Hematopoietic multipotent progenitor cell treated with erythropoietin and hydrocortisone succinate and interleukin-3 and kit ligand, for 8 days (in vitro differentiated cells): ENCODE measurements around the gene SLC27A1.
"Not testable (repeated sequence)": the region's sequence is repeated elsewhere in the genome, so short reads cannot be mapped to it uniquely, and the experiment has no call there.

Experiments used
- DNase-seq: peaks from one replicate; pipeline ENCODE4 v3.0.0-alpha.2; 2015

Gene SLC27A1

GRCh38 chr19:17511724-17512573 is 41.6 kb downstream of the SLC27A1 start:
- DNase-seq: peak; percentile 95

GRCh38 chr19:17512574-17512939 is 42.2 kb downstream of the SLC27A1 start:
- no peak for DNase-seq

DNA sequence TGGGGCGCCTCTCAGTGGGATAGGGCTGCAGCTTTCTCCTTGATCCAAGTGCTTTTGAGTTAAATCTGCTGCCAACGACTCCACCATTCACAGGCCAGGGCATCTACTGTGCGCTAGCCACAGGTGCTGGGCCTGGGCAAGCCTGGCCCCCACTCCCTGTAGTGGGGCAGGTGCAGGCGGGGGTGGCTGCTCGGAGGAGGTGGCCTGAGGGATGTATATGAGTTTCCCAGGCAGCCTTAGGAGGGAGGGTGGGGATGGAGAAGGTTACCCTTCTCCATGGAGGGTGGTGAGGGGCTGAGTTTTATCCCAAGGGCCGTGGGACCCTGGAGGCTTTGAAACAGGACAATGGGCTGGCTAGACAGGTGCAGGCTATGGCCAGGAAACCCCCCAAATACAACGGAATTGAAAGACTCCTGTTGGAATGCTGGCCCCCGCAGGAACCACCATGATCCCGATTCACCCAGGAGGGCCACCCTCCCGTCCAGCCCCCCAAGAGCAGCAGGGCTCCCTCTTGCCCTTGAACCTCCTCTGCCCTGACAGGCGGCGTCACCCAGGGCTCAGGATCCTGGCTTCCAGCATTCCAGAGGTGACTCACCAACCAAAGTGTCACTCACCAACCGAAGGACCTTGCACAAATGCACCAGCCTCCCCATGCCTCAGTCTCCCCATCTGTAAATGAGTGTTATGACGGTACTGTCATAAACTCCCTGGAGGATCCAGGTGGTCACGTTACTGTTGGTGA is 45.3 kb downstream of the SLC27A1 start:
- DNase-seq: no peak

- no peak for DNase-seq
Measured at GRCh38 chr19:17517898-17518297, 47.6 kb downstream of the SLC27A1 start.

DNA sequence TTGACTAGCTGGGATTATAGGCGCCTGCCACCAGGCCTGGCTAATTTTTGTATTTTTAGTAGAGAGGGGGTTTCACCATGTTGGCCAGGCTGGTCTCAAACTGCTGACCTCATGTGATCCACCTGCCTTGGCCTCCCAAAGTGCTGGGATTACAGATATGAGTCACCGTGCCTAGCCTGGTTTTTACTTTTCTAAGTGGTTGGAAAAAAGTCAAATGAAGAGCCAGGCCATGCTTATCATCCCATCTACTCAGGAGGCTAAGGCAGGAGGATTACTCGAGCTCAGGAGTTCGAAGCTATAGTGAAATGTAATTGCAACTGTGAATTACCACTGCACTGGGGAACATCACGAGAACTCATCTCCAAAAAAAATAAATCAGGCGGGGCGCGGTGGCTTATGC is 48.3 kb downstream of the SLC27A1 start:
- DNase-seq: not testable (repeated sequence)

DNA sequence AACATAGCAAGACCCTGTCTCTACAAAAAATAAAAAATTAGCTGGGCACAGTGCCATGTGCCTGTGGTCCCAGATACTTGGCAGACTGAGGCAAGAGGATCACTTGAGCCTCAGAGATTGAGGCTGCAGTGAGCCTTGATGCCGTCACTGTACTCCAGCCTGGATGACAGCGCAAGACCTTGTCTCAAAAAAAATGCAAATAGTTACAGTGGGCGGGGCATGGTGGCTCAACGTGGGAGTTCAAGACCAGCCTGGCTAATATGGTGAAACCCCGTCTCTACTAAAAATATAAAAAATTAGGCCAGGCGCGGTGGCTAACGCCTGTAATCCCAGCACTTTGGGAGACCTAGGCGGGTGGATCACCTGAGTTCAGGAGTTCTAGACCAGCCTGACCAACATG is 49.6 kb downstream of the SLC27A1 start:
- peak; percentile 41 for DNase-seq

DNA sequence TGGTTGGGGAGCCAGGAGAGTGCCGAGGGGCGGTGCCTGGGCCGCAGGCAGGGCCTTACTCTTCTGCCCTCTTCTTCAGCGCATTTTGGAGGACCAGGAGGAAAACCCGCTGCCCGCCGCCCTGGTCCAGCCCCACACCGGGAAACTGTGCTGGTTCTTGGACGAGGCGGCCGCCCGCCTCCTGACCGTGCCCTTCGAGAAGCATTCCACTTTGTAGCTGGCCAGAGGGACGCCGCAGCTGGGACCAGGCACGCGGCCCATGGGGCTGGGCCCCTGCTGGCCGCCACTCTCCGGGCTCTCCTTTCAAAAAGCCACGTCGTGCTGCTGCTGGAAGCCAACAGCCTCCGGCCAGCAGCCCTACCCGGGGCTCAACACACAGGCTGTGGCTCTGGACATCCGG is 50.5 kb downstream of the SLC27A1 start:
- no peak for DNase-seq

DNA sequence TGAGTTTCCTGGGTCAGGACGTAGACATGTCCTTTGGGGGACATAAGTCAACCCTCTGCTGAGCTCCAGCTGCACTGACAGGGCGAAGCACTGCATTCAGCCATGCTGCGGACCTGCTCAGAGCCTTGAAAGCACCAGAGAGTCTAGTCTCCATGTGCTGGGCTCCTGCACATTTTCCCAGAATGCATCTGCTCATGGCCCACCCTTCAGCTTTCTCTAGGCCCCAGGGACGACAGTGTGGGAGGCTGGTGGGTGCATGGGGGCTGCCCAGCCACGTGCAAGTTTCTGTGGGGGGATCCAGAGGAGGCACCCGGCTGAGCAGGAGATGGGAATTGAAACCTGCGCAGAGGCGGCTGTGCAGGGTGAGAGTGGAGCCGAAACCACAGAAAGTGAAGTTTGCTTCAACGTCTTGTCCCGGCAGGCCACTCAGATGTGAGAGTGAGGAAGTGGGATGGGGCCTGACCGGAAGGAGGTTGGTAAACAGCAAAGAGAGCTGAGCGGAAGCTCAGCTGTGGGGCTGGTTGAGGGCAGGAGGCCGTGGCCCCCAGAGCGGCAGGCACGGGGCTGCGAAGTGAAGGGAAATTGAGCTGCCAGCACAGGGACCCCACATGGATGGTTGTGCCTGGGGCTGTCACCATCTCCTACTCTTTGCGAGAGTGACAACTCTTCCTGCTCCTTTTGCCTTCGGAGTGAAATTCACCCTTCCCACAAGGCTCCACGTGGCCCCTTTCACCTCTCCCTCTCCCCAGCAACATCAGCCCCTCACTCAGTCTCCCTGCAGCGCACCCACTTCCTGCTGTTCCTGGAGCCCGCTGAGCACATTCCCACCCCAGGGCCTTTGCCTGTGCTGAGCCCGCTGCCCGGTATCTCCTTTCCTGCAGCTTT is 52.9 kb downstream of the SLC27A1 start:
- DNase-seq: peak; percentile 59

- DNase-seq: no peak
Measured at GRCh38 chr19:17524651-17525050, 54.3 kb downstream of the SLC27A1 start.

DNA sequence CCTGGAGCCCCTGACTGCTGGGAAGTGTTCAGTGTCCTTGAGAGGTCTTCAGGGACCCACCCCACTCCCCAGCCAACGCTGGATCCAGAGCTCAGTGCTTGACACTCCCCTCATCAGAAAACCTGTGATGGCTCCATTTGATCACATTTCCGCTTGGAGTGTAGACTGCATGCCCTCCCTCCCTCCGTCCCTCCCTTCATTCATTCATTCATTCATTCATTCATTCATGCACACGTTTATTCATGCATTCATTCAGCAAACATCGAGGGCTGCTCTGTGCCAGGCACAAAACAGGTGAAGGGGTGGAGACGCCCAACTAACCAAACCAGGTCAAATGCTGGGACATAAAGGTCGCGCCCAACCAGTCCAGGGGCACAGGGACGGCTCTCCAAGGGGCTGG is 54.8 kb downstream of the SLC27A1 start:
- DNase-seq: no peak

DNA sequence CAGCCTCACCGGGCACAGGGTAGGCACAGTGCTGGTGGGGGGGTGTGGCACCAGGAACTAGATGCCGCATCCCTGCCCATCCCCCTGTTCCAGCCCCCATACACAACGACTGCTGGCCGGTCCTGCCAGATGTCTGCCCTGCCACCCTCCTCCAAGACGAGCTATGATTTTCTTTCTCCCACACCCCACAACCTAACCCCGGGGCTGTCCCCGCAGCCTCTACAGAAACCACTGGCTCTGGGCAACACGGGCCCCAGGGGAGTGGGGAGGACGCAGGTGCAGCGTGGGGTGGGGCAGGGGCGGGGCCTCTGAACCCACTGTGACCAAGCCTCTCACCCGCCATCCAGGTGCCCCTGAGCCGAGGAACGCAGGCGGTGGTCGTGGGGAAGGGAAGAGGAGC is 56.6 kb downstream of the SLC27A1 start:
- no peak for DNase-seq

DNA sequence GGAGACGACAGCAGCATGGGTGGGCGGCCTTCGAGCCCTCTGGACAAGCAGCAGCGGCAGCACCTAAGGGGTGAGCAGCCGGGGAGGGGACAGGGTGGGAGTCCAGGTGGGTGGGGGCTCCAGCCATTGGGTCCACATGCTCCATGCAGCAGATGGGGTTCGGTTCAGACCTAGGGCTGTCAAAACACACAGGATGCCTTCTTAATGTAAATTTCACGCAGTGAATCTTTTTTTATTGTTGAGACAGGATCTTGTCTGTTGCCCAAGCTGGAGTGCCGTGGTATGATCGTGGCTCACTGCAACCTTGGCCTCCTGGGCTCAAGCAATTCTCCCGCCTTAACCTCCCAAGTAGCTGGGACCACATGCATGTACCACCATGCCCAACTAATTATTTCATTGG is 57.0 kb downstream of the SLC27A1 start:
- no peak for DNase-seq

DNA sequence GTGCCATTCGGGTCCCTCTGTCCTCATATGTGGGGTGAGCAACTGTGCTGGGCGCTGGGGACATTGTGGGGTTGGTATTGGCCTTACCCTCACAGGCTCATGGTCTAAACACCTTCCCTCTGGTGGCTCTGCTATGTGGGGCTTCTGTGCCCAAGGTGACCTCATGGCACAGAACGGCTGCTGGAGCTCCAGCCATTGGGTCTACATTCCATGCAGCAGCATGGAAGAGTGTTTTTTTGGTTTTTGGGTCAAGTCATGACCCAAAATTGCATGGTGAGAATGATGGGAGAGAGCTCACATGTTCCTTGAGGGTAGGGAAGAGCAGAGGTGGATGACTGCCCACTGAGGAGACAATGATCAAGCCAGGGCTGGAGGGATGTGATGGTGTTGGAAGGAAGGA is 58.3 kb downstream of the SLC27A1 start:
- DNase-seq: no peak

DNA sequence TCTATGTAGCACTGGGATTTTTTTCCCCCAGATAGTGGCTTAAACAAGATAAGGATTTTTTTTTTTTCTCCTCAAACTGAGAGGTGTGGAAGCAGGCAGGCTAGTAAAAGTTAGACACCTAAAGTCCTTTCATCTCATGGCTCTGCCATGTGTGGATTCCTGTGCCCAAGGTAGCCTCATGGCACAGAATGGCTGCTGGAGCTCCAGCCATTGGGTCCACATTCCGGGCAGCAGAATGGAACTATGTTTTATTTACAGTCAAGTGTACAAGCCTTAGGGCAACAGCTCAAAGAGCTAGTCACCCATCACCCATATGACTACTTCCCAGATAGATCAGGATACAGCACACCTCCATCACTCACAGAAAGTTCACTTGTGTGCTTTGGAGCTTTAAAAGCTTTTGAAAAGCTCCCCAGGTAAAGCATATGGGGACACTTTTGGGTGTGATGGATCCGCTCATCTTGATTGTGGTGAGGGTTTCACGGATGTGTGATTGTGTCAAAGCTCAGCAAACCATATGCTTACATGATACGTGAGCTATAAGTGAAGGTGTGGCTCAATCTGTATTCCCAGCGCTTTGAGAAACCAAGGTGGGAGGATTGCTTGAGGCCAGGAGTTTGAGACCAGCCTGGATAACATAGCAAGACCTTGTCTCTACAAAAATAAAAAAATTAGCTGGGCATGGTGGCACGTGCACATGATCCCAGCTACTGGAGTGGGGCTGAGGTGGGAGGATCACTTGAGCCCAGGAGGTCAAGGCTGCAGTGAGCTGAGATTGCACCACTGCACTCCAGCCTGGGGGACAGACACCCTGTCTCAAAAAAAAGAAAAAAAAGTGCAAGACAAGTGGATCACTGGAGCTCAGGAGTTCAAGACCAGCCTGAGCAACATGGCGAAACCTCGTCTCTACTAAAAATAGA is 59.2 kb downstream of the SLC27A1 start:
- no peak for DNase-seq

DNA sequence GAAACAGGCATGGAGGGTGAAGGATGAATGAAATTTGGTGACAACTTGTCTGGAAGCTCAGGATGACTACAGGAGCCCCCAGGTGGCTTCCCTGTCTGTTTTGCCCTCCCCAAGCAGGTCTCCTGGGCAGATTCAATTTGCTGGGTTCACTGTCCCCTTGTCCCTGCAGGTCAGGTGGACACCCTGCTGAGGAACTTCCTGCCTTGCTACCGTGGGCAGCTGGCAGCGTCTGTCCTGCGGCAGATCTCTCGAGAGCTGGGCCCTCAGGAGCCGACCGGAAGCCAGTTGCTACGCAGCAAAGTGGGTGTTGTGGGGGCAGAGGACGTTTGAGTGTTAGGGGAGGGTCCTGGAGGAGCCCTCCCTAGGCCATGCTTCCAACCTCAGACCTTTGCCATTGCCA is 60.3 kb downstream of the SLC27A1 start:
- no peak for DNase-seq

DNA sequence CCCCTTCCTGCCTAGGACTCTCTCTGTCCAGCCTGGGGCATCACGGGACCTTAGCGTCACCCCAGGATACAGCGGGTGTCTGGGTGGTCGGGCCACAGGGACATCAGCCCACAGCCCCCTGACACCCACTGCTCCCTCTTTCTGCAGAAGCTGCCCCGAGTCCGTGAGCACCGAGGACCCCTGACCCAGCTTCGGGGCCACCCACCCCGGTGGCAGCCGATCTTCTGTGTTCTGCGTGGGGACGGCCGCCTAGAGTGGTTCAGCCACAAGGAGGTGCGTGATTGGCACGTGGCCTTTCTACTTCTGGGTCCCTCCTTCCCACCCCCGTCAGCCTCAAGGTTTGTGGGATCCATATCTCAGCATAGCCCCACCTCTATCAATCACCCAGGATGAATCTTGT is 61.8 kb downstream of the SLC27A1 start:
- no peak for DNase-seq

- DNase-seq: no peak
Measured at GRCh38 chr19:17532557-17532956, 62.2 kb downstream of the SLC27A1 start.

DNA sequence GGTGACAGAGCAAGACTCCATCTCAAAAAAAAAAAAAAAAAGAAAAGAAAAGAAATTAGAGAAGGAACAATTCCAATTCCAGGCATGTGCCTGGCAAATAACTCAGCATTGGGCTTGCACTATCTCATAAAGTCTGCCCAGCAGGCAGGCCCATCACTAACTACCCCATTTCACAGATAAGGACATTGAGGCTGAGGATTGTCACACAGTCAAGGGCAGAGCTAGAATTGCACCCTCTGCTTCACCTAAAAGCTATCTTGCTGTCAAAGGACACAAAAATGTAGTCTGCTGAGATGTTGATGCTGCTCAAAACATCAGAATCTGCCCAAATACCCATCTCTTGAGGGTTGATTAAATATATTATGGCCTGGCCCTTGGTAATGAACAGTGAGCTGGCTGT is 64.4 kb downstream of the SLC27A1 start:
- no peak for DNase-seq

DNA sequence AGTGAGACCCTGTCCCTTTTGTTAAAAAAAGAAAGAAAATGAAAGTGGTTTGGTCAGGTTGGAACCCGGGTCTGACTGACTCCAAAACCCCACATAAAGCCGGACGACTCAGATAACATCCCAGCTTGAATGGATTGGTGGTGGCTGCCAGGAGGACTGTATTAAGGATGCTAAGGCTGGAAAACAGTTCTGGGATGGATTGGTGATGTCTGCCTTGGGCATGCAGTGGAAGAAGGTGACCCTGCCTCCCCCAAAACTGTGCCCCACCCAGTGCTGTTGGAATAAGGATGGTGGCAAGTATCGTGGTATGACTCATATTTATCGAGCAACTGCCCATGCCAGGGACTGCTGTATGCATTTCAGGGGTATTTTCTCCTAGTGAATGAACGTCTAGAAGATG is 66.6 kb downstream of the SLC27A1 start:
- DNase-seq: no peak

DNA sequence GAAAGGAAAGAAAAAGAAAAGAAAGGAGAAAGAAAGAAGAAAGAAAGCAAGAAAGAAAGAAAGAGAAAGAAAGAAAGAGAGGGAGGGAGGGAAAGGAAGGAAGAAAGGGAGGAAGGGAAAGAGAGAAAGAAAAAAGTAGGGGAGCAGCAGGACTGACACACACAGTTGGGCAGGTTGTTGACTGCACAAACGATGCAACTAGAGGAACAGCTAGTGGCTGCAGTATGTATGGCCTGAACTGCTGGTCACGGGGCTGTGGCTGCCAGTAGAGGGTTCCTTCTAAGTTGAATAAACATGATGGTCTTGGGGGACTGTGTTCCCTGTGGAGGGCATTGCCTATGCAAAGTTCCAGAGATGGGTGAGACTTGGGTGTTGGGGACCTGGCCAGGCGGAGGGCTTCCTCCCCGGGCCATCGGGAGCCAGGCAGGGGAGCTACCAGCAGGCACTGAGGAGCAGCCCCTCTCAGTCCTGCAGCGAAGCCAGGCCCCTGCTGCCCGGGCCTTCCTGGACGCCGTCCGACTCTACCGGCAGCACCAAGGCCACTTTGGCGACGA is 68.4 kb downstream of the SLC27A1 start:
- no peak for DNase-seq

- DNase-seq: peak; percentile 96
Measured at GRCh38 chr19:17539238-17540117, 69.2 kb downstream of the SLC27A1 start.
